HG02852 (cell line): ENCODE measurements around the gene RHOT1.
"Not testable (repeated sequence)": the region's sequence is repeated elsewhere in the genome, so short reads cannot be mapped to it uniquely, and the experiment has no call there.

Experiments
- ATAC-seq: cut with Tn5 transposase; IDR thresholded peaks from one replicate; pipeline ENCODE4 v1.9.1; 2021; ENCODE audit warnings: mild to moderate bottlenecking, moderate library complexity; ENCODE audit not compliant: unreplicated experiment

The RHOT1 gene

GRCh38 chr17:32142038-32142856 is at the start of gene RHOT1:
RHOT1 (plus strand) TSS chr17:32142502; CDS start chr17:32142693, 191 bp downstream.
- ATAC-seq: peak; percentile 58

- no peak for ATAC-seq
Measured at GRCh38 chr17:32099686-32100085, 42.6 kb upstream of the RHOT1 start.

- not testable (repeated sequence) for ATAC-seq
Measured at GRCh38 chr17:32100323-32100722, 42.0 kb upstream of the RHOT1 start.

- no peak for ATAC-seq
Measured at GRCh38 chr17:32100971-32101631, 41.2 kb upstream of the RHOT1 start.

GRCh38 chr17:32102172-32102571 is 40.1 kb upstream of the RHOT1 start:
- no peak for ATAC-seq

GRCh38 chr17:32102646-32103186 is 39.6 kb upstream of the RHOT1 start:
- ATAC-seq: no peak

GRCh38 chr17:32103476-32104113 is 38.7 kb upstream of the RHOT1 start:
- ATAC-seq: no peak

GRCh38 chr17:32104158-32104557 is 38.1 kb upstream of the RHOT1 start:
- no peak for ATAC-seq

GRCh38 chr17:32106471-32106981 is 35.8 kb upstream of the RHOT1 start:
- not testable (repeated sequence) for ATAC-seq

GRCh38 chr17:32107194-32107593 is 35.1 kb upstream of the RHOT1 start:
- ATAC-seq: not testable (repeated sequence)

GRCh38 chr17:32110596-32110995 is 31.7 kb upstream of the RHOT1 start:
- ATAC-seq: no peak

GRCh38 chr17:32111141-32111771 is 31.0 kb upstream of the RHOT1 start:
- ATAC-seq: no peak

- no peak for ATAC-seq
Measured at GRCh38 chr17:32112416-32112815, 29.9 kb upstream of the RHOT1 start.

GRCh38 chr17:32114536-32114935 is 27.8 kb upstream of the RHOT1 start:
- no peak for ATAC-seq

GRCh38 chr17:32115546-32115945 is 26.8 kb upstream of the RHOT1 start:
- not testable (repeated sequence) for ATAC-seq

GRCh38 chr17:32116937-32117336 is 25.4 kb upstream of the RHOT1 start:
- no peak for ATAC-seq

- no peak for ATAC-seq
Measured at GRCh38 chr17:32117399-32117798, 24.9 kb upstream of the RHOT1 start.

- ATAC-seq: not testable (repeated sequence)
Measured at GRCh38 chr17:32118088-32118487, 24.2 kb upstream of the RHOT1 start.

- ATAC-seq: no peak
Measured at GRCh38 chr17:32118835-32119234, 23.5 kb upstream of the RHOT1 start.

GRCh38 chr17:32120141-32120540 is 22.2 kb upstream of the RHOT1 start:
- no peak for ATAC-seq

GRCh38 chr17:32120716-32121115 is 21.6 kb upstream of the RHOT1 start:
- no peak for ATAC-seq
